B cell (primary cell): ENCODE data around the gene SPA17. TPM values are rescaled to one million over a fixed set of nuclear protein-coding genes. Genes with fewer than 3 reads are reported as not detected.

Experiments used
- ATAC-seq: fragments of 200-7000 bp; cut with Tn5 transposase; one replicate; pipeline ENCODE4 v1.10.0; 2021; ENCODE audit warnings: low read depth, mild to moderate bottlenecking, moderate number of reproducible peaks, moderate library complexity
- CTCF ChIA-PET: fragments of 350-600 bp; sonication (Branson Sonifier 250); formaldehyde crosslinking; loops from one replicate; lab custom pipeline; 2021; ENCODE audit warnings: antibody characterized with exemption, inconsistent platforms; lab: Charles Lee
- POLR2A ChIA-PET: fragments of 350-600 bp; sonication (Branson Sonifier 250); formaldehyde crosslinking; loops from one replicate; lab custom pipeline; 2021; ENCODE audit warnings: antibody characterized with exemption; lab: Charles Lee
- DNase-seq: peaks from one replicate; pipeline ENCODE4 v3.0.0; 2013
- H2AFZ ChIP-seq: 2 replicates; pipeline ENCODE4 v1.6.1; 2012; ENCODE audit warnings: mild to moderate bottlenecking, low read depth, low read length; ENCODE audit not compliant: insufficient read depth, poor library complexity, severe bottlenecking
- H3K27ac ChIP-seq, 2 donors: 1 replicate in 1 of 2; 2 replicates in 1 of 2; pipeline ENCODE4 v1.5.1; 2012 to 2013; ENCODE audit warnings: low read length in 2 of 2, mild to moderate bottlenecking in 2 of 2, moderate library complexity in 1 of 2
- H3K27me3 ChIP-seq, 4 experiments: fragments of 200-600 bp in 1 of 4; sonication (generic) in 1 of 4; replicated peaks in 1 of 4; 1 replicate in 2 of 4; 2 replicates in 2 of 4; pipeline versions ENCODE4 v1.6.1 to v1.7.0; 2013 to 2016; ENCODE audit warnings: low read length in 3 of 4, mild to moderate bottlenecking in 2 of 4, mixed read lengths in 1 of 4, moderate library complexity in 1 of 4; ENCODE audit not compliant: insufficient read depth in 4 of 4, control insufficient read depth in 3 of 4; ENCODE audit errors: control extremely low read depth in 1 of 4
- H3K36me3 ChIP-seq, 2 experiments: replicated peaks in 1 of 2; 1 replicate in 1 of 2; 2 replicates in 1 of 2; pipeline versions ENCODE4 v1.6.1 to v1.7.1; 2013; ENCODE audit warnings: low read length in 1 of 2; ENCODE audit not compliant: insufficient read depth in 2 of 2, control insufficient read depth in 1 of 2; ENCODE audit errors: control extremely low read depth in 1 of 2, extremely low read depth in 1 of 2
- H3K4me1 ChIP-seq, 2 donors: fragments of 200-600 bp in 1 of 2; sonication (generic) in 1 of 2; 1 replicate in 1 of 2; 2 replicates in 1 of 2; pipeline versions ENCODE4 v1.5.1 to v1.6.1; 2013 to 2017; ENCODE audit warnings: low read length in 2 of 2; ENCODE audit not compliant: control insufficient read depth in 2 of 2, insufficient read depth in 2 of 2
- H3K4me2 ChIP-seq: replicated peaks from 2 replicates; pipeline ENCODE3; 2012; ENCODE audit warnings: mild to moderate bottlenecking, low read depth, low read length; ENCODE audit not compliant: poor library complexity, severe bottlenecking
- H3K4me3 ChIP-seq, 5 experiments: fragments of 200-600 bp in 1 of 5; sonication (generic) in 1 of 5; 1 replicate in 3 of 5; 2 replicates in 2 of 5; pipeline versions ENCODE4 v1.5.1 to v1.7.0; 2011 to 2016; ENCODE audit warnings: low read length in 4 of 5, mild to moderate bottlenecking in 4 of 5, low read depth in 2 of 5, control low read depth in 1 of 5, moderate library complexity in 1 of 5; ENCODE audit not compliant: insufficient read depth in 1 of 5; ENCODE audit errors: control extremely low read depth in 1 of 5, extremely low read depth in 1 of 5
- H3K79me2 ChIP-seq: fragments of 200-600 bp; sonication (generic); one replicate; pipeline ENCODE4 v1.6.0; 2016; ENCODE audit warnings: low read length; ENCODE audit not compliant: control insufficient read depth, insufficient read depth
- H3K9ac ChIP-seq: fragments of 200-600 bp; sonication (generic); 2 replicates; pipeline ENCODE4 v1.6.1; 2017; ENCODE audit warnings: mild to moderate bottlenecking, low read length, moderate library complexity
- H3K9me3 ChIP-seq, 3 donors: one replicate each; pipeline versions ENCODE4 v1.6.1 to v1.7.1; 2013; ENCODE audit warnings: low read length in 2 of 3; ENCODE audit not compliant: control insufficient read depth in 2 of 3, insufficient read depth in 1 of 3; ENCODE audit errors: control extremely low read depth in 1 of 3
- H4K20me1 ChIP-seq: 2 replicates; pipeline ENCODE4 v1.6.0; 2012; ENCODE audit warnings: mild to moderate bottlenecking, low read length; ENCODE audit not compliant: insufficient read depth, control insufficient read depth, poor library complexity, severe bottlenecking
- H3K27ac Mint-ChIP-seq: one replicate; pipeline ENCODE4 v1.8.0; 2021; ENCODE audit warnings: mixed read lengths
- H3K27me3 Mint-ChIP-seq: one replicate; pipeline ENCODE4 v1.8.0; 2021; ENCODE audit warnings: mixed read lengths
- H3K4me1 Mint-ChIP-seq: one replicate; pipeline ENCODE4 v1.8.0; 2021; ENCODE audit warnings: mixed read lengths
- H3K4me3 Mint-ChIP-seq: one replicate; pipeline ENCODE4 v1.8.0; 2021; ENCODE audit warnings: mixed read lengths
- H3K9me3 Mint-ChIP-seq: one replicate; pipeline ENCODE4 v1.8.0; 2022; ENCODE audit warnings: mixed read lengths; ENCODE audit not compliant: insufficient read depth
- EZH2 ChIP-seq: IDR thresholded peaks from 2 replicates; pipeline ENCODE4 v1.6.1; 2012; ENCODE audit warnings: borderline replicate concordance, low read depth, mild to moderate bottlenecking, moderate library complexity, low read length; ENCODE audit not compliant: insufficient read depth, poor library complexity, severe bottlenecking
- WGBS: methylation state at CpG from one replicate; pipeline ENCODE4 v1.1.5; 2013; ENCODE audit warnings: missing lambda C conversion rate; ENCODE audit not compliant: insufficient coverage; 5-methylcytosine and 5-hydroxymethylcytosine counted together
- intact Hi-C: fragments of 100-400 bp; cut with micrococcal nuclease; formaldehyde crosslinking; loops from one replicate; pipeline ENCODE4 v1.10.0; 2022
- polyA plus RNA-seq: library from polyadenylated mRNA; depleted of rRNA; stranded (reverse); fragments of >200 nt; gene quantifications from 2 replicates; pipeline ENCODE4 v1.2.3, GENCODE V29; 2012
- total RNA-seq, 2 donors: library from RNA; stranded (reverse); fragments of 120-200 nt in 1 of 2; gene quantifications; 1 replicate in 1 of 2; 2 replicates in 1 of 2; pipeline versions ENCODE4 v1.2.3 to v1.2.4, GENCODE V29; 2013 to 2022
- TF ChIP-seq, protein P1 (sequence below): fragments of 200-600 bp; IDR thresholded peaks from one replicate; pipeline ENCODE4 v1.8.0; 2022; ENCODE audit warnings: antibody characterized with exemption, mild to moderate bottlenecking

SPA17 gene
- total and polyA plus RNA-seq, 2 donors (not counting 1 experiment from before 2014, with no cell fraction given) = 0.21 to 0.76 TPM

GRCh38 chr11:124724979-124725718 lies 51.4 kb downstream of the SPA17 start:
- 4% methylated on average over 4 of the region's 14 CpGs for WGBS
- H3K27ac ChIP-seq = no peak overlapping the region
- ChIA-PET CTCF (interaction anchor here (1.0 to 1.2 kb wide), 3 partner anchors 15 to 56 kb away, joined by 3 to 5 read pairs (median 5); partner anchors contain the start of genes NRGN and SIAE), POLR2A (interaction anchor here (0.6 kb wide), 1 partner anchor 1513 kb away, joined by 4 read pairs; no protein-coding TSS in a partner anchor)
- peaks cover 60% of the 10 kb centered on the region for H3K4me1 Mint-ChIP-seq
- H3K4me2 ChIP-seq = peak overlapping the region; percentile 74
- DNase-seq = peak; percentile 33
- peak overlapping the region in 3 of 5 experiments; percentile 5 to 45 (median 25) for H3K4me3 ChIP-seq
- peaks cover 0 to 13% (median under 1%) of the 10 kb centered on the region in 4 experiments for H3K27me3 ChIP-seq
- no peak overlapping the region for H3K27ac Mint-ChIP-seq
- no peaks in the 10 kb centered on the region for H3K79me2 ChIP-seq
- peaks cover 36 to 39% of the 10 kb centered on the region in 2 donors for H3K4me1 ChIP-seq
- H3K36me3 ChIP-seq = no peaks in the 10 kb centered on the region
- H3K9me3 ChIP-seq = no peaks in the 10 kb centered on the region
- H3K4me3 Mint-ChIP-seq = peak overlapping the region; percentile 75
- TF ChIP-seq, protein P1, sequence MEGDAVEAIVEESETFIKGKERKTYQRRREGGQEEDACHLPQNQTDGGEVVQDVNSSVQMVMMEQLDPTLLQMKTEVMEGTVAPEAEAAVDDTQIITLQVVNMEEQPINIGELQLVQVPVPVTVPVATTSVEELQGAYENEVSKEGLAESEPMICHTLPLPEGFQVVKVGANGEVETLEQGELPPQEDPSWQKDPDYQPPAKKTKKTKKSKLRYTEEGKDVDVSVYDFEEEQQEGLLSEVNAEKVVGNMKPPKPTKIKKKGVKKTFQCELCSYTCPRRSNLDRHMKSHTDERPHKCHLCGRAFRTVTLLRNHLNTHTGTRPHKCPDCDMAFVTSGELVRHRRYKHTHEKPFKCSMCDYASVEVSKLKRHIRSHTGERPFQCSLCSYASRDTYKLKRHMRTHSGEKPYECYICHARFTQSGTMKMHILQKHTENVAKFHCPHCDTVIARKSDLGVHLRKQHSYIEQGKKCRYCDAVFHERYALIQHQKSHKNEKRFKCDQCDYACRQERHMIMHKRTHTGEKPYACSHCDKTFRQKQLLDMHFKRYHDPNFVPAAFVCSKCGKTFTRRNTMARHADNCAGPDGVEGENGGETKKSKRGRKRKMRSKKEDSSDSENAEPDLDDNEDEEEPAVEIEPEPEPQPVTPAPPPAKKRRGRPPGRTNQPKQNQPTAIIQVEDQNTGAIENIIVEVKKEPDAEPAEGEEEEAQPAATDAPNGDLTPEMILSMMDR = no peak
- TF ChIP-seq EZH2 = no peak
- peak overlapping the region; percentile 44 for H2AFZ ChIP-seq
- peaks cover 31% of the 10 kb centered on the region for H3K27me3 Mint-ChIP-seq
- H4K20me1 ChIP-seq = no peaks in the 10 kb centered on the region
- ATAC-seq = peak; percentile 85
- no peaks in the 10 kb centered on the region for H3K9me3 Mint-ChIP-seq
- peak overlapping the region; percentile 41 for H3K9ac ChIP-seq
- intact Hi-C loops = loop anchor here (5.0 kb wide), 1 partner anchor 53 kb away; the partner anchor contains the start of genes SIAE and SPA17
